ENCODE measurements around the gene BMPER. TPM values are rescaled to one million over a fixed set of nuclear protein-coding genes. Genes with fewer than 3 reads are reported as not detected.

Gene BMPER
- total RNA-seq, 8 experiments from 2014 or later = 0.25 to 39.1 (median 2.4) TPM

- in situ Hi-C loops (cut with MboI; ENCODE audit: low pct_unique_long_range_greater_than_20kb in 2 of 9, low sequenced_read_pairs in 9 of 9, unreplicated experiment in 9 of 9) = no loop called here
- ATAC-seq (replicated peaks in 6 of 8) = peak in 3 of 8 experiments; percentile 65 to 92 (median 88)
- H3K27ac ChIP-seq = no peak overlapping the region
- 0 to 100% (median 76%) methylated on average over 1 to 2 of the region's 2 CpGs; no CpG with 5 or more reads in 1 of the 10 experiments for WGBS, 10 experiments
- no peaks in the 10 kb centered on the region for H3K4me1 ChIP-seq (replicated peaks in 1 of 2)
- H3K4me3 ChIP-seq = no peak overlapping the region
These were observed 164.3 kb downstream of the BMPER start for GRCh38 chr7:34069676-34070075.

GRCh38 chr7:34070511-34071323, 165.4 kb downstream of the BMPER start:
- ATAC-seq (replicated peaks in 6 of 8) = no peak
- no peak overlapping the region for H3K27ac ChIP-seq
- 66 to 100% (median 92%) methylated on average over 1 to 5 of the region's 5 CpGs for WGBS, 10 experiments
- H3K4me1 ChIP-seq (replicated peaks in 1 of 2) = no peaks in the 10 kb centered on the region
- H3K4me3 ChIP-seq = no peak overlapping the region
- in situ Hi-C loops (cut with MboI; ENCODE audit: low pct_unique_long_range_greater_than_20kb in 2 of 9, low sequenced_read_pairs in 9 of 9, unreplicated experiment in 9 of 9) = no loop called here

GRCh38 chr7:34073676-34074075, 168.3 kb downstream of the BMPER start:
- in situ Hi-C loops (cut with MboI; ENCODE audit: low pct_unique_long_range_greater_than_20kb in 2 of 9, low sequenced_read_pairs in 9 of 9, unreplicated experiment in 9 of 9) = no loop called here
- Histone ChIP-seq H3K4me3 (no peak overlapping the region), H3K4me1 (replicated peaks in 1 of 2) (no peaks in the 10 kb centered on the region), H3K27ac (no peak overlapping the region)
- 50 to 100% (median 83%) methylated on average over 1 to 2 of the region's 2 CpGs; no CpG with 5 or more reads in 5 of the 10 experiments for WGBS, 10 experiments
- peak in 2 of 8 experiments; percentile 5 to 11 for ATAC-seq (replicated peaks in 6 of 8)

GRCh38 chr7:34074421-34074820, 169.1 kb downstream of the BMPER start:
- WGBS, 10 experiments = 74 to 100% (median 90%) methylated on average over 1 to 7 of the region's 7 CpGs
- in situ Hi-C loops (cut with MboI; ENCODE audit: low pct_unique_long_range_greater_than_20kb in 2 of 9, low sequenced_read_pairs in 9 of 9, unreplicated experiment in 9 of 9) = no loop called here
- H3K4me1 ChIP-seq (replicated peaks in 1 of 2) = no peaks in the 10 kb centered on the region
- ATAC-seq (replicated peaks in 6 of 8) = no peak
- H3K27ac ChIP-seq = no peak overlapping the region
- no peak overlapping the region for H3K4me3 ChIP-seq

GRCh38 chr7:34075523-34076370, 170.4 kb downstream of the BMPER start:
- Histone ChIP-seq H3K4me1 (replicated peaks in 1 of 2) (no peaks in the 10 kb centered on the region), H3K4me3 (no peak overlapping the region), H3K27ac (no peak overlapping the region)
- peak in 6 of 8 experiments; percentile 23 to 85 (median 36) for ATAC-seq (replicated peaks in 6 of 8)
- in situ Hi-C loops (cut with MboI; ENCODE audit: low pct_unique_long_range_greater_than_20kb in 2 of 9, low sequenced_read_pairs in 9 of 9, unreplicated experiment in 9 of 9) = no loop called here
- 13 to 100% (median 47%) methylated on average over 2 to 9 of the region's 9 CpGs for WGBS, 10 experiments

- in situ Hi-C loops (cut with MboI; ENCODE audit: low pct_unique_long_range_greater_than_20kb in 2 of 9, low sequenced_read_pairs in 9 of 9, unreplicated experiment in 9 of 9) = no loop called here
- Histone ChIP-seq H3K4me1 (replicated peaks in 1 of 2) (no peaks in the 10 kb centered on the region), H3K27ac (no peak overlapping the region), H3K4me3 (no peak overlapping the region)
- 59 to 100% (median 100%) methylated on average over 1 to 2 of the region's 2 CpGs; no CpG with 5 or more reads in 1 of the 10 experiments for WGBS, 10 experiments
- ATAC-seq (replicated peaks in 6 of 8) = no peak
These were observed 171.8 kb downstream of the BMPER start for GRCh38 chr7:34077168-34077567.

GRCh38 chr7:34078864-34079263, 173.5 kb downstream of the BMPER start:
- ATAC-seq (replicated peaks in 6 of 8) = no peak
- H3K27ac ChIP-seq = no peak overlapping the region

GRCh38 chr7:34080513-34080912, 175.2 kb downstream of the BMPER start:
- H3K4me1 ChIP-seq (replicated peaks in 1 of 2) = no peaks in the 10 kb centered on the region
- no peak overlapping the region for H3K27ac ChIP-seq
- H3K4me3 ChIP-seq = no peak overlapping the region
- WGBS, 10 experiments = 40 to 93% (median 83%) methylated on average over 1 to 5 of the region's 5 CpGs; no CpG with 5 or more reads in 1 of the 10 experiments
- ATAC-seq (replicated peaks in 6 of 8) = no peak
- in situ Hi-C loops (cut with MboI; ENCODE audit: low pct_unique_long_range_greater_than_20kb in 2 of 9, low sequenced_read_pairs in 9 of 9, unreplicated experiment in 9 of 9) = no loop called here

More at GRCh38 chr7:34078864-34079263, 173.5 kb downstream of the BMPER start:
- in situ Hi-C loops (cut with MboI; ENCODE audit: low pct_unique_long_range_greater_than_20kb in 2 of 9, low sequenced_read_pairs in 9 of 9, unreplicated experiment in 9 of 9) = no loop called here
- no peaks in the 10 kb centered on the region for H3K4me1 ChIP-seq (replicated peaks in 1 of 2)
- H3K4me3 ChIP-seq = no peak overlapping the region
- WGBS, 10 experiments = 83 to 100% (median 96%) methylated on average over 2 to 18 of the region's 30 CpGs; no CpG with 5 or more reads in 3 of the 10 experiments

GRCh38 chr7:34081935-34082334, 176.6 kb downstream of the BMPER start:
- no peak overlapping the region for H3K4me3 ChIP-seq
- WGBS, 10 experiments = 40 to 100% (median 80%) methylated on average over 1 of the region's 1 CpG; no CpG with 5 or more reads in 3 of the 10 experiments
- no peaks in the 10 kb centered on the region for H3K4me1 ChIP-seq (replicated peaks in 1 of 2)
- in situ Hi-C loops (cut with MboI; ENCODE audit: low pct_unique_long_range_greater_than_20kb in 2 of 9, low sequenced_read_pairs in 9 of 9, unreplicated experiment in 9 of 9) = no loop called here
- H3K27ac ChIP-seq = no peak overlapping the region
- ATAC-seq (replicated peaks in 6 of 8) = peak in 1 of 8 experiments; percentile 52

GRCh38 chr7:34083440-34083839, 178.1 kb downstream of the BMPER start:
- H3K4me1 ChIP-seq (replicated peaks in 1 of 2) = no peaks in the 10 kb centered on the region
- no peak overlapping the region for H3K4me3 ChIP-seq
- no peak overlapping the region for H3K27ac ChIP-seq
- ATAC-seq (replicated peaks in 6 of 8) = no peak
- in situ Hi-C loops (cut with MboI; ENCODE audit: low pct_unique_long_range_greater_than_20kb in 2 of 9, low sequenced_read_pairs in 9 of 9, unreplicated experiment in 9 of 9) = no loop called here

GRCh38 chr7:34084651-34085050, 179.3 kb downstream of the BMPER start:
- ATAC-seq (replicated peaks in 6 of 8) = no peak
- in situ Hi-C loops (cut with MboI; ENCODE audit: low pct_unique_long_range_greater_than_20kb in 2 of 9, low sequenced_read_pairs in 9 of 9, unreplicated experiment in 9 of 9) = loop anchor here in 1 of 9 experiments (5.0 kb wide), 1 partner anchor 102 kb away; no protein-coding TSS in a partner anchor
- Histone ChIP-seq H3K4me1 (replicated peaks in 1 of 2) (no peaks in the 10 kb centered on the region), H3K27ac (no peak overlapping the region), H3K4me3 (no peak overlapping the region)
- WGBS, 10 experiments = 80 to 100% (median 100%) methylated on average over 1 of the region's 1 CpG; no CpG with 5 or more reads in 5 of the 10 experiments

- WGBS, 10 experiments = 73 to 100% (median 96%) methylated on average over 2 to 4 of the region's 5 CpGs; no CpG with 5 or more reads in 4 of the 10 experiments
- in situ Hi-C loops (cut with MboI; ENCODE audit: low pct_unique_long_range_greater_than_20kb in 2 of 9, low sequenced_read_pairs in 9 of 9, unreplicated experiment in 9 of 9) = loop anchor here in 1 of 9 experiments (5.0 kb wide), 1 partner anchor 104 kb away; no protein-coding TSS in a partner anchor
These were observed 180.7 kb downstream of the BMPER start for GRCh38 chr7:34086064-34086463.

GRCh38 chr7:34086981-34087380, 181.6 kb downstream of the BMPER start:
- no peak for ATAC-seq (replicated peaks in 6 of 8)
- whole genome bisulfite sequencing, 10 experiments = 63 to 100% (median 96%) methylated on average over 1 to 5 of the region's 5 CpGs
- Histone ChIP-seq H3K4me1 (replicated peaks in 1 of 2) (no peaks in the 10 kb centered on the region), H3K4me3 (no peak overlapping the region), H3K27ac (no peak overlapping the region)
- in situ Hi-C loops (cut with MboI; ENCODE audit: low pct_unique_long_range_greater_than_20kb in 2 of 9, low sequenced_read_pairs in 9 of 9, unreplicated experiment in 9 of 9) = loop anchor here in 1 of 9 experiments (5.0 kb wide), 1 partner anchor 105 kb away; no protein-coding TSS in a partner anchor

More at GRCh38 chr7:34086064-34086463, 180.7 kb downstream of the BMPER start:
- Histone ChIP-seq H3K27ac (no peak overlapping the region), H3K4me3 (no peak overlapping the region), H3K4me1 (replicated peaks in 1 of 2) (no peaks in the 10 kb centered on the region)
- no peak for ATAC-seq (replicated peaks in 6 of 8)

Data from motor neuron (in vitro differentiated cells).